ENCODE data around the gene DCHS2.

Gene DCHS2

DNA sequence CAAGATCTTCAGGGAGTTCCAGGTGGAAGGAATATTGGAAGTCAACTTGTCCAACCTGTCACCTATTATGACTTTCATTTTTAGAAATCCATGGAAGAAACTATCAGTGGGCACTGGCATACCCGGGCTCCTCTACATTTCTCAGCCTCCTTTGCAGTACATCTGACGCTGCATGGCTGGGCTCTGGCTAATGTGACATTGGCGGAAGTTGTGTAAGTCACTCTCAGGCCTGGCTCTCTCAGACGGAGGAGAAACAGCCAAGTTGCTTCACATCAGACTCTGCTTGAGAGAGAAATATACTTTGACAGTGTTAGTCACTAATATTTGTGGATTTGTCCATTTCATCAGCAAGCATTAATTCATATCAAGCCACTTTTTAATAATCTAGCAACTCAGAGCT is 4.5 kb downstream of the DCHS2 start:
- no peak for DNase-seq

DNA sequence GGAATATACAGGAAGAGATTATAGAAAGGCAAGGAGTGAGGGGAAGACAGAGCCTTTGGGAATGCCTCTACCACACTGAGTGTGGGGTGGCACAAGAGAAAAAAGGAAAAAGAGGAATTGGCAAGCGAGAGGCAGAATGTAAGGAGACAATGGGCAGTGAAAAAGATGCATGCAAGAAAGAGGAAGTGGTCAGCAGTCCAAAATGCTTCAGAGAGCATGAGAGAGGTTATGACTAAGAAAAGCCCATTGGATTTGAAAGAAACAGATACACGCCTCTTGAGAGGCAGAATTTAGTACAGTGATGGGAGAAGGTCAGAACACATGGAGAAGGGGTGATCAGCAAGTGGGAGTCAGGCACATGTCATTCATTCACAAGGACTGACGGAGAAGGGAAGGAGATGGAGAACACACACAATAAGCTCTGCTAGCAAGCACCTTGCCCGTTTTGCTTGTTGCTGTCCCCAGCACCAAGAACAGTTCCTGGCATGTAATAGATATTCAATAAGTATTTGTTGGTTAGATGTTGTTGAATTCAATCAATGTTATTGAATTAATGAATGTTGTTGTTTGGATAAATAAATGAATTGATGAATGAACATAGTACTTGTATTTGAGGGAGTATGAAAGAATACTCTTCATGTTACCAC is 6.3 kb downstream of the DCHS2 start:
- no peak for DNase-seq

DNA sequence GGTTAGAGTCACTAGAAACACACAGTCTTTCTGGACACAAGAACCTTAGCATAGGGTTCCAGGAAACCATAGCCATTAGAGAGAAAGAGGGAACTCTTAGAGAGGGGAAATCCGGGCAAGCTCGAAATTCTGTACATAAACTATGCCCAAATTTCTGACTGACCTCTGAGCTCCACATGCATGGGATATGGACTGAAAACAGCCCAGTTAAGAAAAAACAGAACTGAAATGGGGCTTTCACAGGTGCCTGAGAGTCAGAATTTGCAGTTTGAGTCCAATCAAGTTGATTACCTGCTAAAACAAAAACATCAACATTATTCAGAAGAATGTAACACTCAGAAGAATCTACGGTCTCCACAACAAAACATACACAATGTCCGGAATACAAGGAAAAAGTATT is 13.1 kb downstream of the DCHS2 start:
- no peak for DNase-seq

DNA sequence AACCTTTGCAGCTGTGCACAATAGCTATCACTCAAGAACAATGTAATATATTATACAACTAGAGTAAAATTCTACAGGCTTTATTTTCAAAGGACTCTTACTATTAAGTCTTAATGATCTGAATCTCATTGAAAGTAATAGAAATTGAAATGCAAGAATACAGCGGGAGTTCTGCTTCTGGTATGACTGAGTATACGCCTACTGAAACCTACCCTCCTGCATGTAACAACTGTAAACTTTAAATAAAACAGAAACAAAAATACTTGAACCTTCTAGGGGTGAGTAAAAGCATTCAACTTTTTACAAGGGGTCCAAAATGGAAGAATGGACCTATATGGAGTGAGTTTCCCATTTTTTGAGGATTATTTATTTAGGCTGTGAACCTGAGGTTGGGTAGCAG is 13.5 kb downstream of the DCHS2 start:
- DNase-seq: no peak

GRCh38 chr4:154476232-154476631 is 15.4 kb downstream of the DCHS2 start:
- DNase-seq: no peak

- no peak for DNase-seq
These were observed 15.8 kb downstream of the DCHS2 start for GRCh38 chr4:154475820-154476219.

DNA sequence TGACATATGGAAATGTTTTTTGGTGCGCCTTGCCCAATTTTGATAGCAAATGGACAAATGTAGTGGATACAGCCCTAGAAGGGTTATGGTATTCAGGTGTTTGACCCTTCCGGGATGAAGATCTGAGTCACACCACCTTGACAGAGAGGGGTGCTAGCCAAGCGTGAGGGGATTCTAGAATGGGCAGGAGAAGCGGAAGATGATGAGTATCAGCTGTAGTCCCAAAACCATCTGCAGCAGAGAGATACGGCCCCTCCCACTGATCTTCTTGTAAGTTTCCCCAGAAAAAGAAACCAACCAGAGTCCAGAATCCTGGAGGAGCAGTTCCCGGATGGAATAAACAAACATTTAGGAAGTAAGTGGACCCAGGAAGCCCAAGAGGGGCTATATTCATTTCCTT is 18.1 kb downstream of the DCHS2 start:
- no peak for DNase-seq

GRCh38 chr4:154472858-154473257 is 18.7 kb downstream of the DCHS2 start:
- DNase-seq: no peak

- no peak for DNase-seq
These were observed 19.9 kb downstream of the DCHS2 start for GRCh38 chr4:154471526-154472331.

DNA sequence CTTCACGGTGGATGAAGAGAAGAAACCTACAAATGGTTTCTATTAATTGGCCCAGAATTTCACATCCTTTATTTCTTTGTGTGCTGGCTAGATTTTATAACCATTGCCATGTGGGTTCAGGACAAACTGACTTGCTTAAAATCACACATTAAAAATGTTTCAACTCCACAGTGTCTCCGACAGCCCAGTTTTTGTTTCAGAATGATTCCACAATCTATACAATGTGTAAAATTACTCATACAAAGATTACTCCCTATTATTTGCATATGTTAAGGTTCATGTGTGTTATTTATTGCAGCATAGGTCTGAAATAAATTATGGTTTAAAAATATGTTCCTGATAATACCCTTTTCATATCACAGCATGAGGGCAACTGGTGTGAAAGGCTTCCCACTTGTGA is 20.6 kb downstream of the DCHS2 start:
- no peak for DNase-seq

GRCh38 chr4:154467886-154468285 is 23.7 kb downstream of the DCHS2 start:
- DNase-seq: no peak

GRCh38 chr4:154466336-154466735 is 25.3 kb downstream of the DCHS2 start:
- no peak for DNase-seq

GRCh38 chr4:154465085-154465484 is 26.5 kb downstream of the DCHS2 start:
- DNase-seq: no peak

DNA sequence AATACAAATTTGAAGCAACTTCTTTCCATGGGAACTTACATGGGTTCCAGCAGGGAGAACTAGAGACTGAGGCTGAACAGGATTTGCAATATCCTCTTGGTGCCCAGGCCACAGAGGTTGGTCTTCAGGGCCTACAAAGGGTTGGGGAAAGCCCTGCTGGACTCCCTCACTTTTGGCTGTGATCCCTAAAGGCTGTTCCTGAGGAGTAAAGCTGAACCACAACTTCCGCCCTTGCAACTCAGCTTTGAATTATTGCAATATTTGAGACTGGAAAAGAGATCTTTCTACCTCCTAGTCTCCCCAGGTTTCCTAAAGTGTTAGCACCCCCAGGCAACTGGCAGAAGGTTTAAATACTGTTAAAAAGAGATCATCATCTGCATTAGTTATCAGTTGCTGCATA is 26.9 kb downstream of the DCHS2 start:
- no peak for DNase-seq

DNA sequence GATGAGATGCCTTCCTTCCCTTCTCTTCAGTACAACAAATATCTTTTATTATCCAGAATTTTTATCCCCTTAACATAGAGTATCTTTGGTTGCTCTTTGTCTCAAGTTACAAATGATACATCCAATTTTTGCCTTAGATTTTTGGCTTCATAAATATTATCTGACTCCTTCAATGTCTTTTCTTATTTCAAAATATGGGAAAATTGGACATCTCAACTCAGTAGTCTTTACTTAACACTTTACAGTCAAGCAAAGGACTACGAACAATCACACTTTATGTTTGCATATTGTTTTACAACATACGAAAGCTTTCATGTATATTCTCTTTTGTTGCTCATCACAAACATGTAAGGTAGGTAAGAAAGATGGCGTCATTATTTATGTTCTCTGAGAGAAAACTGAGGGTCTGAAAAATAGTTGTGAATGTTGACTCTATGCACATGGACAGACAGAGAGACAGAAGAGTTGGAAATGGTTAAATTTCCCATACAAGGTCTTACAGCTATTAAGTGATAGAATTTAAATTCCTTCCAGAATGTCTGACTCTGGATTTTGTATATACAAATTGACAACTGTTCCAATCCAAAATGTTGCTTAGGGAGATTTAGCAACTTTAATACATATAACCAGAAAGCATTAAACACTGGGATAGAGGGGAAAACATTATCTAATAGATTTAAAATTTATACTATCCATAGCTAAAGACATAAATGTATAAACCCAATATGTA is 29.4 kb downstream of the DCHS2 start:
- no peak for DNase-seq

GRCh38 chr4:154457471-154457870 is 34.1 kb downstream of the DCHS2 start:
- DNase-seq: no peak

GRCh38 chr4:154456889-154457288 is 34.7 kb downstream of the DCHS2 start:
- DNase-seq: no peak

- DNase-seq: no peak
These were observed 35.4 kb downstream of the DCHS2 start for GRCh38 chr4:154456240-154456639.

GRCh38 chr4:154455111-154455510 is 36.5 kb downstream of the DCHS2 start:
- no peak for DNase-seq

DNA sequence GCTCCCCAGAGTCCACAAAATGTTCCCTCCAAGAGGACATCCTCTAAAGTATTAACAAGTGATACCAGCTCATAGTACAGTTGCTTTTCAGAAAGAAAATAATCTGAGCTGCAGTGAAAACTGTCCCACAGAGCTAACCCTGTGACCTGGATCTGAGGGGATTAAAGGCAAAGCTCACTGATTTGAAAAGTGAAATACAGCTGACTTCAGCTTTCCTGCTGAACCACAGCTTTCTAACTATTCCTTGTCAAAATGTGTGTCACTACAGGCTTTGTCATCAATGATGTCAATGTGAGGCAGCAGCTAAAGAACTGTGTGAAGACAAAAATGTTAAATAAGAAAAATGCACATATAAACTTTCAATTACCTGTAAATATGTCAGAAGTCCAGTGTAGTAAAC is 36.9 kb downstream of the DCHS2 start:
- no peak for DNase-seq

DNA sequence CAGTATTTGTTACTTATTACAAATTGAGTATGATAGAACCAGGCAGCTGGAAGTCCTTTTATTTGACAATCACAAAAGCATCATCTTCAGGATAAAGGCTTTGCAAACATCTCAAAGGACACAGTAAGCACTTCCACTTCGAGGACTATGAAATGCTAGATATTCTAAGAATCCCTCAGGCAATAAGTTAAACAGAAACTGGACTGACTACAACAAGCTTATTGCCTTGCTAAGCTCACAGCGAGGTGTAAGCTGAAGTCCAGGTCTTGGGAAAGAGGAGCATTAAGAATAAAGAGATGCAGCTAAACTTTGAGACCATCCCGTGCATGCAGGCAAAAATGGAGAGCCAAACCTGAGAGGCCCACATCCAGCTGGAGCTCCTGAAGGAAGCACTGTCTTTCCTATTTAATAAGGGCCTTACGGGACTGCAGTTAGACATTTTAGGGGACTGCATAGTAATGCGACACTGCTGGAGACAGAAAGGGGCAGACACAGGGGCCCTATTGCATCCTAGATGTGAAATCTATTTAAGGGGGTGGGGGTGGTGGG is 38.7 kb downstream of the DCHS2 start:
- DNase-seq: no peak

- no peak for DNase-seq
These were observed 40.6 kb downstream of the DCHS2 start for GRCh38 chr4:154450966-154451365.

DNA sequence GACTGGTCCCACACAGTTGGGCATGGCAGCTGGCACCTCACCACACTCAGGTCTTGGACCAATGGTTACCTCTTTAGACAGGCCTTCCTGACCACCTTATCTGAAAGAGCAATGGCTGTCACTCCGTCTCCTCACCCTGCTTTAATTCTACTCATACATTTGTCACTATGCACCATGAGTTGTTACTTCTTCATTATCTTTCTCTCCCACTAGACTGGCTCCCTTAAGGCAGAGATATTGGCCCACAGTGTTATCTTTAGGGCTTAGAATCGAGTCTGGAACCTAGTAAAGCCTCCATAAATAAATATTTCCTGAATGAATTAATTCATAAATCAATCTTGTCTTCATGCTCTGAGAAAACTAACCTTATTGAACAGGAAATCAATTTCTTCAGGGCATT is 46.6 kb downstream of the DCHS2 start:
- DNase-seq: no peak

- no peak for DNase-seq
These were observed 49.6 kb downstream of the DCHS2 start for GRCh38 chr4:154441982-154442381.

Data from CD4-positive, alpha-beta T cell treated with Interleukin-17A for 4 hours (primary cell).